NOMO-1 treated with DMSO at 0.1 percent for 48 hours (cell line): ENCODE measurements around the gene GPR150.
"Not testable (repeated sequence)": the region's sequence is repeated elsewhere in the genome, so short reads cannot be mapped to it uniquely, and the experiment has no call there.

Experiments
- DNase-seq: peaks from one replicate; lab custom pipeline; 2025; ENCODE audit not compliant: unreplicated experiment; lab: John Stamatoyannopoulos, UW

GPR150 gene

GRCh38 chr5:95623706-95624105 is 3.8 kb downstream of the GPR150 start:
- DNase-seq = no peak

GRCh38 chr5:95624368-95624767 is 4.5 kb downstream of the GPR150 start:
- DNase-seq = no peak

GRCh38 chr5:95626701-95627100 is 6.8 kb downstream of the GPR150 start:
- no peak for DNase-seq

- no peak for DNase-seq
These were observed 8.3 kb downstream of the GPR150 start for GRCh38 chr5:95627971-95628810.

- DNase-seq = no peak
These were observed 9.0 kb downstream of the GPR150 start for GRCh38 chr5:95628933-95629332.

- no peak for DNase-seq
These were observed 10.6 kb downstream of the GPR150 start for GRCh38 chr5:95630394-95630917.

GRCh38 chr5:95631255-95631958 is 11.5 kb downstream of the GPR150 start:
- DNase-seq = no peak

- peak; percentile 17 for DNase-seq
These were observed 12.2 kb downstream of the GPR150 start for GRCh38 chr5:95631991-95632675.

GRCh38 chr5:95632942-95633341 is 13.1 kb downstream of the GPR150 start:
- not testable (repeated sequence) for DNase-seq

GRCh38 chr5:95633671-95634070 is 13.8 kb downstream of the GPR150 start:
- no peak for DNase-seq

- no peak for DNase-seq
These were observed 14.2 kb downstream of the GPR150 start for GRCh38 chr5:95634081-95634480.

- no peak for DNase-seq
These were observed 18.7 kb downstream of the GPR150 start for GRCh38 chr5:95638632-95639031.

- DNase-seq = no peak
These were observed 21.9 kb downstream of the GPR150 start for GRCh38 chr5:95641741-95642220.

GRCh38 chr5:95643152-95643551 is 23.3 kb downstream of the GPR150 start:
- DNase-seq = no peak

GRCh38 chr5:95644351-95645042 is 24.6 kb downstream of the GPR150 start:
- DNase-seq = peak; percentile 48

- not testable (repeated sequence) for DNase-seq
These were observed 26.3 kb downstream of the GPR150 start for GRCh38 chr5:95646226-95646568.

GRCh38 chr5:95646569-95647431 is 26.9 kb downstream of the GPR150 start, which contains the start of gene RFESD:
TSS of gene RFESD (plus strand) at chr5:95646777. CDS start at chr5:95652272, 5,495 bp downstream.
- peak; percentile 94 for DNase-seq

GRCh38 chr5:95647886-95648860 is 28.3 kb downstream of the GPR150 start:
- peak; percentile 52 for DNase-seq

- no peak for DNase-seq
These were observed 29.4 kb downstream of the GPR150 start for GRCh38 chr5:95649274-95649673.
